GM18867 (cell line): ENCODE data around the gene USP38.
"Not testable (repeated sequence)": the region's sequence is repeated elsewhere in the genome, so short reads cannot be mapped to it uniquely, and the experiment has no call there.

Source experiments
- ATAC-seq: cut with Tn5 transposase; IDR thresholded peaks from one replicate; pipeline ENCODE4 v1.9.1; 2021; ENCODE audit warnings: mild to moderate bottlenecking, moderate library complexity; ENCODE audit not compliant: unreplicated experiment

USP38 gene

GRCh38 chr4:143257356-143257755 is 72.6 kb downstream of the USP38 start:
- ATAC-seq, result no peak

GRCh38 chr4:143260750-143261149 is 76.0 kb downstream of the USP38 start:
- ATAC-seq, result no peak

- no peak for ATAC-seq
These were observed 78.1 kb downstream of the USP38 start for GRCh38 chr4:143262838-143263237.

GRCh38 chr4:143267690-143268089 is 83.0 kb downstream of the USP38 start:
- not testable (repeated sequence) for ATAC-seq

GRCh38 chr4:143270256-143270838 is 85.6 kb downstream of the USP38 start:
- no peak for ATAC-seq
